Daoy (cell line): Measurements from ENCODE around the gene DAGLA. TPM values are rescaled to one million over a fixed set of nuclear protein-coding genes. Genes with fewer than 3 reads are reported as not detected.

Source experiments
- DNase-seq: peaks from one replicate; pipeline ENCODE4 v3.0.0-alpha.2; 2015; ENCODE audit warnings: low read depth
- total RNA-seq: library from RNA; depleted of rRNA; stranded (reverse); fragments of >200 nt; shearing (Covaris generic); gene quantifications from 2 replicates; pipeline ENCODE4 v1.2.3, GENCODE V29; 2014

Gene DAGLA
- total RNA-seq, 1 experiment from 2014 or later: 0.91 TPM

- DNase-seq: no peak
These were observed 65.7 kb downstream of the DAGLA start for GRCh38 chr11:61745781-61746441.

- DNase-seq: no peak
These were observed 66.4 kb downstream of the DAGLA start for GRCh38 chr11:61746442-61747191.

- DNase-seq: peak; percentile 69
These were observed 67.2 kb downstream of the DAGLA start for GRCh38 chr11:61747192-61747966.

- no peak for DNase-seq
These were observed 67.7 kb downstream of the DAGLA start for GRCh38 chr11:61747967-61748285.

GRCh38 chr11:61749591-61750217, 69.5 kb downstream of the DAGLA start:
- DNase-seq: no peak

GRCh38 chr11:61750631-61751273, 70.6 kb downstream of the DAGLA start:
- no peak for DNase-seq

- DNase-seq: no peak
These were observed 71.2 kb downstream of the DAGLA start for GRCh38 chr11:61751384-61751783.

- DNase-seq: peak; percentile 67
These were observed 72.1 kb downstream of the DAGLA start, which contains the start of gene MYRF for GRCh38 chr11:61752117-61752924. TSS of gene MYRF (plus strand) at chr11:61752636. CDS start at chr11:61752745, 109 bp downstream.

- no peak for DNase-seq
These were observed 72.8 kb downstream of the DAGLA start for GRCh38 chr11:61752925-61753521.

- DNase-seq: no peak
These were observed 73.5 kb downstream of the DAGLA start for GRCh38 chr11:61753672-61754071.

GRCh38 chr11:61754534-61755482, 74.6 kb downstream of the DAGLA start:
- DNase-seq: no peak

- no peak for DNase-seq
These were observed 75.9 kb downstream of the DAGLA start for GRCh38 chr11:61756147-61756451.

GRCh38 chr11:61756452-61757212, 76.4 kb downstream of the DAGLA start:
- DNase-seq: peak; percentile 91

GRCh38 chr11:61757213-61757862, 77.1 kb downstream of the DAGLA start:
- DNase-seq: no peak

- DNase-seq: no peak
These were observed 80.8 kb downstream of the DAGLA start for GRCh38 chr11:61760946-61761345.

GRCh38 chr11:61761440-61762222, 81.4 kb downstream of the DAGLA start:
- no peak for DNase-seq

GRCh38 chr11:61762223-61762615, 82.0 kb downstream of the DAGLA start:
- no peak for DNase-seq
